Astrocyte (in vitro differentiated cells and primary cell): ENCODE measurements around the gene KIF14.

Experiments
- CTCF ChIP-seq: IDR thresholded peaks from 2 replicates; pipeline ENCODE4 v1.5.1; 2011; ENCODE audit warnings: low read depth, mild to moderate bottlenecking, inconsistent platforms, low read length, moderate library complexity; ENCODE audit not compliant: insufficient read depth
- EZH2 ChIP-seq: IDR thresholded peaks from 2 replicates; pipeline ENCODE4 v1.6.1; 2012; ENCODE audit warnings: mild to moderate bottlenecking, low read length, inconsistent platforms; ENCODE audit not compliant: insufficient read depth

GRCh38 chr1:200628223-200628881, 7.8 kb upstream of the KIF14 start:
- TF ChIP-seq CTCF (no peak), EZH2 (no peak)
